ENCODE measurements around the gene CNIH2. TPM values are rescaled to one million over a fixed set of nuclear protein-coding genes. Genes with fewer than 3 reads are reported as not detected.

The CNIH2 gene
- total and polyA plus RNA-seq, 2 donors (not counting 1 experiment from before 2014, with no cell fraction given), result 0.92 to 2.0 TPM

- Mint-ChIP-seq H3K27ac (no peak overlapping the region), H3K4me1 (peaks cover 8% of the 10 kb centered on the region), H3K27me3 (no peaks in the 10 kb centered on the region), H3K4me3 (no peak overlapping the region), H3K9me3 (ENCODE audit: insufficient read depth) (no peaks in the 10 kb centered on the region)
- Histone ChIP-seq H2AFZ (ENCODE audit: insufficient read depth, low read depth, low read length, poor library complexity, severe bottlenecking) (no peak overlapping the region), H3K4me3 (ENCODE audit: control extremely low read depth in 1 of 5, extremely low read depth in 1 of 5, insufficient read depth in 1 of 5, low read depth in 2 of 5, low read length in 4 of 5) (no peak overlapping the region), H3K36me3 (replicated peaks in 1 of 2; ENCODE audit: control extremely low read depth in 1 of 2, control insufficient read depth in 1 of 2, extremely low read depth in 1 of 2, insufficient read depth in 2 of 2, low read length in 1 of 2) (peaks cover 0 to 90% of the 10 kb centered on the region in 2 experiments), H3K79me2 (ENCODE audit: control insufficient read depth, insufficient read depth, low read length) (no peaks in the 10 kb centered on the region), H3K9me3 (ENCODE audit: control extremely low read depth in 1 of 3, control insufficient read depth in 2 of 3, insufficient read depth in 1 of 3, low read length in 2 of 3) (no peaks in the 10 kb centered on the region), H3K27me3 (replicated peaks in 1 of 4; ENCODE audit: control extremely low read depth in 1 of 4, control insufficient read depth in 3 of 4, insufficient read depth in 4 of 4, low read length in 3 of 4) (no peaks in the 10 kb centered on the region), H3K4me1 (ENCODE audit: control insufficient read depth in 2 of 2, insufficient read depth in 2 of 2, low read length in 2 of 2) (peaks cover 0 to 11% of the 10 kb centered on the region in 2 donors), H3K4me2 (replicated peaks; ENCODE audit: low read depth, low read length, poor library complexity, severe bottlenecking) (no peak overlapping the region), H3K27ac (ENCODE audit: low read length in 2 of 2) (no peak overlapping the region), H3K9ac (ENCODE audit: low read length) (no peak overlapping the region), H4K20me1 (ENCODE audit: control insufficient read depth, insufficient read depth, low read length, poor library complexity, severe bottlenecking) (peaks cover 29% of the 10 kb centered on the region)
- TF ChIP-seq CTCF (IDR thresholded peaks at IDR 0.05) (no peak), EZH2 (IDR thresholded peaks at IDR 0.05; ENCODE audit: borderline replicate concordance, insufficient read depth, low read depth, low read length, poor library complexity, severe bottlenecking) (no peak)
- ATAC-seq (ENCODE audit: low read depth), result no peak
- no peak for DNase-seq
- ChIA-PET CTCF (interaction anchor here (1.8 kb wide), 1 partner anchor 17 kb away, joined by 4 read pairs; no protein-coding TSS in a partner anchor), POLR2A (no interaction called here)
- WGBS (ENCODE audit: insufficient coverage), result 74% methylated on average over 3 of the region's 3 CpGs
- intact Hi-C loops (cut with micrococcal nuclease), result no loop called here
These were observed 38.5 kb upstream of the CNIH2 start for GRCh38 chr11:66239511-66239910.

- DNase-seq (no peak), ATAC-seq (ENCODE audit: low read depth) (no peak)
- H3K4me3 ChIP-seq (ENCODE audit: control extremely low read depth in 1 of 5, extremely low read depth in 1 of 5, insufficient read depth in 1 of 5, low read depth in 2 of 5, low read length in 4 of 5), result no peak overlapping the region
- no peaks in the 10 kb centered on the region for H3K79me2 ChIP-seq (ENCODE audit: control insufficient read depth, insufficient read depth, low read length)
- intact Hi-C loops (cut with micrococcal nuclease), result no loop called here
- CTCF ChIA-PET, result interaction anchor here (1.8 kb wide), 1 partner anchor 18 kb away, joined by 4 read pairs; no protein-coding TSS in a partner anchor
- POLR2A ChIA-PET, result no interaction called here
- H3K9me3 ChIP-seq (ENCODE audit: control extremely low read depth in 1 of 3, control insufficient read depth in 2 of 3, insufficient read depth in 1 of 3, low read length in 2 of 3), result no peaks in the 10 kb centered on the region
- H3K36me3 ChIP-seq (replicated peaks in 1 of 2; ENCODE audit: control extremely low read depth in 1 of 2, control insufficient read depth in 1 of 2, extremely low read depth in 1 of 2, insufficient read depth in 2 of 2, low read length in 1 of 2), result peaks cover 0 to 89% of the 10 kb centered on the region in 2 experiments
- TF ChIP-seq EZH2 (IDR thresholded peaks at IDR 0.05; ENCODE audit: borderline replicate concordance, insufficient read depth, low read depth, low read length, poor library complexity, severe bottlenecking), result no peak
- TF ChIP-seq CTCF (IDR thresholded peaks at IDR 0.05), result no peak
- H3K27ac Mint-ChIP-seq, result peak overlapping the region; percentile 20
- no peaks in the 10 kb centered on the region for H3K9me3 Mint-ChIP-seq (ENCODE audit: insufficient read depth)
- H4K20me1 ChIP-seq (ENCODE audit: control insufficient read depth, insufficient read depth, low read length, poor library complexity, severe bottlenecking), result peaks cover 25% of the 10 kb centered on the region
- H3K4me2 ChIP-seq (replicated peaks; ENCODE audit: low read depth, low read length, poor library complexity, severe bottlenecking), result no peak overlapping the region
- no peaks in the 10 kb centered on the region for H3K27me3 Mint-ChIP-seq
- 89% methylated on average over 18 of the region's 25 CpGs for WGBS (ENCODE audit: insufficient coverage)
- no peak overlapping the region for H3K9ac ChIP-seq (ENCODE audit: low read length)
- no peak overlapping the region for H3K27ac ChIP-seq (ENCODE audit: low read length in 2 of 2)
- H3K4me3 Mint-ChIP-seq, result no peak overlapping the region
- peaks cover 8% of the 10 kb centered on the region for H3K4me1 Mint-ChIP-seq
- H3K27me3 ChIP-seq (replicated peaks in 1 of 4; ENCODE audit: control extremely low read depth in 1 of 4, control insufficient read depth in 3 of 4, insufficient read depth in 4 of 4, low read length in 3 of 4), result no peaks in the 10 kb centered on the region
- H2AFZ ChIP-seq (ENCODE audit: insufficient read depth, low read depth, low read length, poor library complexity, severe bottlenecking), result no peak overlapping the region
- peaks cover 0 to 11% of the 10 kb centered on the region in 2 donors for H3K4me1 ChIP-seq (ENCODE audit: control insufficient read depth in 2 of 2, insufficient read depth in 2 of 2, low read length in 2 of 2)
These were observed 37.8 kb upstream of the CNIH2 start for GRCh38 chr11:66239998-66240780.
